Activated CD4-positive, alpha-beta T cell treated with anti-CD3 and anti-CD28 coated beads, Interleukin-2, amount 10 ng/mL, durations not matched to agents 7 days and 5 days (primary cell): ENCODE data around the gene ATP6V0A1. TPM values are rescaled to one million over a fixed set of nuclear protein-coding genes. Genes with fewer than 3 reads are reported as not detected.

Source experiments
- CTCF ChIA-PET: fragments of 350-600 bp; sonication (Branson Sonifier 250); formaldehyde crosslinking; loops from one replicate; lab custom pipeline; 2021; ENCODE audit warnings: antibody characterized with exemption; lab: Charles Lee
- POLR2A ChIA-PET: fragments of 350-600 bp; sonication (Branson Sonifier 250); formaldehyde crosslinking; loops from one replicate; lab custom pipeline; 2021; ENCODE audit warnings: antibody characterized with exemption; lab: Charles Lee
- DNase-seq: peaks from one replicate; pipeline ENCODE4 v3.0.0-alpha.2; 2020
- H3K27ac Mint-ChIP-seq: one replicate; pipeline ENCODE4 v1.8.0; 2021; ENCODE audit warnings: mild to moderate bottlenecking, moderate library complexity, mixed read lengths
- H3K27me3 Mint-ChIP-seq: one replicate; pipeline ENCODE4 v1.8.0; 2021; ENCODE audit warnings: mixed read lengths
- H3K36me3 Mint-ChIP-seq: one replicate; pipeline ENCODE4 v1.8.0; 2021; ENCODE audit warnings: low read depth, mixed read lengths
- H3K4me1 Mint-ChIP-seq: one replicate; pipeline ENCODE4 v1.8.0; 2021; ENCODE audit warnings: mixed read lengths
- H3K4me3 Mint-ChIP-seq: one replicate; pipeline ENCODE4 v1.8.0; 2021; ENCODE audit warnings: mild to moderate bottlenecking, moderate library complexity, mixed read lengths
- H3K9me3 Mint-ChIP-seq: one replicate; pipeline ENCODE4 v1.8.0; 2021; ENCODE audit warnings: mixed read lengths
- total RNA-seq, 2 experiments: library from RNA; stranded (reverse); gene quantifications; one replicate each; pipeline ENCODE4 v1.2.3, GENCODE V29; 2021

The ATP6V0A1 gene
- total RNA-seq, 2 experiments from 2014 or later, result 4.9 to 8.9 TPM

- DNase-seq, result no peak
- H3K4me1 Mint-ChIP-seq, result peaks cover 11% of the 10 kb centered on the region
- H3K9me3 Mint-ChIP-seq, result no peaks in the 10 kb centered on the region
- H3K36me3 Mint-ChIP-seq, result peaks cover 2% of the 10 kb centered on the region
- ChIA-PET CTCF (no interaction called here), POLR2A (no interaction called here)
- no peak overlapping the region for H3K4me3 Mint-ChIP-seq
- H3K27me3 Mint-ChIP-seq, result no peaks in the 10 kb centered on the region
- no peak overlapping the region for H3K27ac Mint-ChIP-seq
Measured at GRCh38 chr17:42498828-42499227, 40.1 kb downstream of the ATP6V0A1 start.

- no peaks in the 10 kb centered on the region for H3K27me3 Mint-ChIP-seq
- H3K27ac Mint-ChIP-seq, result no peak overlapping the region
- no peaks in the 10 kb centered on the region for H3K36me3 Mint-ChIP-seq
- ChIA-PET POLR2A (no interaction called here), CTCF (no interaction called here)
- H3K4me3 Mint-ChIP-seq, result no peak overlapping the region
- no peak for DNase-seq
- H3K4me1 Mint-ChIP-seq, result peaks cover 1% of the 10 kb centered on the region
- no peaks in the 10 kb centered on the region for H3K9me3 Mint-ChIP-seq
Measured at GRCh38 chr17:42502091-42502490, 43.4 kb downstream of the ATP6V0A1 start.

DNA sequence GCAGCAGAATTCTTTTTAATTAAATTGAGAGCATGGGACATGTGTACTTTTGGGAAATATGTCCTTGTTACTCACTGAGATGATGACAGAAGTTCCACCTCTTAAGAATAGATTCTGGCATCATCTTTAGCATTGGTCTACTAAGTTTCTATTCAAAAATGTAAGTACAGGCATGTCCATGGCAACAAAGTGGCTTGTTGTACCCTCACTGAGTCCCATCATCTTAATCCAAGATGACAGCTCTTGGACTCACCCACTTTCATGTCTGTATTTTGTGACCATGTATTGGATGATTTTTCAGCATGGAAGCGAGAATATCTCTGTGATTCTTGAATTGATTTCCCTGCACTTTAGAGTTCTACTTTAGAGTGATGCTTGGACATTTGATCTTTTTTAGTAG is 44.2 kb downstream of the ATP6V0A1 start:
- Mint-ChIP-seq H3K36me3 (peaks cover 2% of the 10 kb centered on the region), H3K4me1 (peaks cover 1% of the 10 kb centered on the region), H3K9me3 (no peaks in the 10 kb centered on the region), H3K27ac (no peak overlapping the region), H3K4me3 (no peak overlapping the region), H3K27me3 (no peaks in the 10 kb centered on the region)
- DNase-seq, result no peak
- ChIA-PET CTCF (no interaction called here), POLR2A (no interaction called here)

DNA sequence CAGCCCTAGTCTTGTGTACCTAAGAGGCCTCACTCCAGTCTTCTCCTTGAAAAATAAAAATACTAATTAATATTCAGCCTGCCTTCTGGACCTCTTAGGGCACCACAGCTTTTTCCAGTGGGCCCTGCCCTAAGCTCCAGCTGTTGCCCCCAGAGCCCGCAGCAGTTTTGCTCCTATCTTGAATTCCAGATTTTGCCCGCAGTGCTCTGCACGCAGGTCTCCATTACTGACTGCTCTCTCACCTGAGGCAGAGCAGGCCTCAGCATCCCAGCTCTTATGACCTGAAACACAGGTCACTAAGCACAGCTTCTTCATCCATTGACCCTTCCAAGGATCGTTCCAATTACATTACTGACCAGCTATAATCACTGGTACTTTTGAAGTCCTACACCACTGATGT is 49.0 kb downstream of the ATP6V0A1 start:
- Mint-ChIP-seq H3K4me3 (no peak overlapping the region), H3K9me3 (no peaks in the 10 kb centered on the region), H3K4me1 (peaks cover 11% of the 10 kb centered on the region), H3K27me3 (no peaks in the 10 kb centered on the region), H3K27ac (no peak overlapping the region), H3K36me3 (peaks cover 2% of the 10 kb centered on the region)
- ChIA-PET CTCF (interaction anchor here (1.2 to 1.4 kb wide), 2 partner anchors 13 to 22 kb away, joined by 5 to 6 read pairs; no protein-coding TSS in a partner anchor), POLR2A (no interaction called here)
- DNase-seq, result no peak

DNA sequence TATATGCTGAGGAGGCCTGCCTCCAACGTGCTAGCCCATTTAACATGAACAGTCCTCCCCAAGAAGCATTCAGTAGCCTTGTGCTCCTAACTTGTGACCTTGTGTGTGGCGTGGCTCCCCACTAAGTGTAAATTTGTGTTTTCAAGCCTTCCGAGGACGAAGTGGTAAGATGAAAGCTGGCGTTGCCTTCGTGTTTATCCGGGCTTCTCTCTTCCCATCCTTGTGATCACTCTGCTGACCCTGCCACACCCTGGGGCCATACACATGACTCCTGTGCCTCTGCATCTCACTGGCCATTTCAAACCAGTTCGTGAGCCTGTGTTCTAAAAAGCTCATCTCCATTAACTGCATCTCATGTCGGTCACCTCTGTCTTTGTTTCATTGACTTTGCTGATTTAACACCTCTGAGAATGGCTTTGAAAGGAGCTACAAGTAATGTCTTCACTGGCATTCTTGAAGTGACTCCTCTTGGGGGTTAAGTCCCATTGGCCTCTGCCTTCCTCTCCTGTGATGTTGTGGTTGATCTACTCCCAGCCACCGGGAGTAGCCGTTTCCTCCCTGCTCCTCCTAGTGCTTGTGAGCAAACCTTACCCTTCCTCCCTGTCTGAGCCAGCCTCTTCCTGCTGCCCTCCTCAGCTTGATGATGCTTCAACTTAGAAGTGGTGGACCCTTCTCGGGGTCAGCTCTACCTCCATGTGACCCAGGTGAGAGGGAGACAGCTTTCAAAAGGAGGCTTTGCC is 49.9 kb downstream of the ATP6V0A1 start:
- Mint-ChIP-seq H3K4me1 (peaks cover 9% of the 10 kb centered on the region), H3K9me3 (no peaks in the 10 kb centered on the region), H3K4me3 (no peak overlapping the region), H3K27me3 (no peaks in the 10 kb centered on the region), H3K27ac (no peak overlapping the region), H3K36me3 (peaks cover 2% of the 10 kb centered on the region)
- CTCF ChIA-PET, result interaction anchor here (1.0 to 1.4 kb wide), 3 partner anchors 9 to 12 kb away, joined by 4 to 5 read pairs (median 5); no protein-coding TSS in a partner anchor
- POLR2A ChIA-PET, result no interaction called here
- no peak for DNase-seq

GRCh38 chr17:42509409-42509808 is 50.7 kb downstream of the ATP6V0A1 start:
- ChIA-PET CTCF (interaction anchor here (1.0 to 1.4 kb wide), 2 partner anchors 9 kb away, joined by 4 to 5 read pairs; no protein-coding TSS in a partner anchor), POLR2A (no interaction called here)
- Mint-ChIP-seq H3K4me1 (peaks cover 9% of the 10 kb centered on the region), H3K27ac (no peak overlapping the region), H3K4me3 (no peak overlapping the region), H3K27me3 (no peaks in the 10 kb centered on the region), H3K9me3 (no peaks in the 10 kb centered on the region), H3K36me3 (peaks cover 2% of the 10 kb centered on the region)
- no peak for DNase-seq

DNA sequence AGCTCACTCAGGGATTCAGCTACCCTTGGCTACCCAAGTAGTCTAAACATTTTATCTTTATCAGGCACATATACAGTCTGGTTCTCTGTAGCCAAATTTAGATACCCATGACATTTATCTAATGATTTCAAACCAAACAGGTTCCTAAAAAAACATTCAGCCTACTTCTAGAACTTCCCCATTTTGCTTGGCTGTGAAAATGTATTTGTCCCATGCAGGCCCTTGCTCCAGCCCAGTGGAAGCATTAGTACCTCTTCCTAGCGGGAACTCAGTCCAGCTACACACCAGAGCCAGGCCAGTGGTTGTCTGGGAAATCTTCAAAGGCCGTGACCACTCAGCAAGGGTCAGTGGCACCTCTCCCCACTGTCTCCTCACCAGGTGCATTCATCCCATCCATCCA is 51.2 kb downstream of the ATP6V0A1 start:
- H3K27ac Mint-ChIP-seq, result no peak overlapping the region

GRCh38 chr17:42512246-42512645 is 53.6 kb downstream of the ATP6V0A1 start:
- no peak overlapping the region for H3K27ac Mint-ChIP-seq
- H3K4me3 Mint-ChIP-seq, result no peak overlapping the region
- peaks cover 10% of the 10 kb centered on the region for H3K4me1 Mint-ChIP-seq
- ChIA-PET CTCF (interaction anchor here (1.0 to 1.4 kb wide), 2 partner anchors 53 to 190 kb away, joined by 3 to 5 read pairs; no protein-coding TSS in a partner anchor), POLR2A (no interaction called here)
- peaks cover 2% of the 10 kb centered on the region for H3K36me3 Mint-ChIP-seq
- DNase-seq, result no peak
- H3K27me3 Mint-ChIP-seq, result no peaks in the 10 kb centered on the region
- no peaks in the 10 kb centered on the region for H3K9me3 Mint-ChIP-seq

More for the DNA sequence above, 51.2 kb downstream of the ATP6V0A1 start:
- no peak for DNase-seq
- CTCF ChIA-PET, result interaction anchor here (1.0 to 1.7 kb wide), 3 partner anchors 8 to 104 kb away, joined by 4 to 5 read pairs (median 4); no protein-coding TSS in a partner anchor
- Mint-ChIP-seq H3K36me3 (peaks cover 2% of the 10 kb centered on the region), H3K27me3 (no peaks in the 10 kb centered on the region), H3K4me1 (peaks cover 9% of the 10 kb centered on the region), H3K4me3 (no peak overlapping the region), H3K9me3 (no peaks in the 10 kb centered on the region)
- POLR2A ChIA-PET, result no interaction called here

- Mint-ChIP-seq H3K9me3 (no peaks in the 10 kb centered on the region), H3K4me3 (no peak overlapping the region), H3K4me1 (peaks cover 15% of the 10 kb centered on the region), H3K27ac (no peak overlapping the region), H3K36me3 (peaks cover 1% of the 10 kb centered on the region), H3K27me3 (no peaks in the 10 kb centered on the region)
- no peak for DNase-seq
- ChIA-PET POLR2A (no interaction called here), CTCF (no interaction called here)
Measured at GRCh38 chr17:42512733-42513251, 54.1 kb downstream of the ATP6V0A1 start.

DNA sequence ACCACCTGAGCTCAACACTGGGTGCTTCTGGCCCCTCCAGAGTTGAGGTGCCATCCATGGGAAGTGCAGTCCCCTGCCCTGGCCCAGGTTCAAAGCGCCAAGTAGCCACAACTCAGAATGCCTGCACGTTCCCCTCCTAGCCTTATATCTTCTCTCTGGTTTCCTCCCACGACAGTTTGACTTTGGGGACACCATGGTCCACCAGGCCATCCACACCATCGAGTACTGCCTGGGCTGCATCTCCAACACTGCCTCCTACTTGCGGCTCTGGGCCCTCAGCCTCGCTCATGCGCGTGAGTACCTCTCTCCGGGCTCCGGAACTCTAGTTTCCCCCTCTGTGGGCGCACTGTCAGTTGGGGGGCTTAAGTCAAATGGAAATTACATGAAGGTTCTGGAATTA is 55.0 kb downstream of the ATP6V0A1 start:
- no peak overlapping the region for H3K4me3 Mint-ChIP-seq
- H3K4me1 Mint-ChIP-seq, result peaks cover 12% of the 10 kb centered on the region
- no peak overlapping the region for H3K27ac Mint-ChIP-seq
- CTCF ChIA-PET, result interaction anchor here (1.2 kb wide), 1 partner anchor 65 kb away, joined by 4 read pairs; no protein-coding TSS in a partner anchor
- POLR2A ChIA-PET, result no interaction called here
- DNase-seq, result no peak
- H3K9me3 Mint-ChIP-seq, result no peaks in the 10 kb centered on the region
- no peaks in the 10 kb centered on the region for H3K36me3 Mint-ChIP-seq
- no peaks in the 10 kb centered on the region for H3K27me3 Mint-ChIP-seq

DNA sequence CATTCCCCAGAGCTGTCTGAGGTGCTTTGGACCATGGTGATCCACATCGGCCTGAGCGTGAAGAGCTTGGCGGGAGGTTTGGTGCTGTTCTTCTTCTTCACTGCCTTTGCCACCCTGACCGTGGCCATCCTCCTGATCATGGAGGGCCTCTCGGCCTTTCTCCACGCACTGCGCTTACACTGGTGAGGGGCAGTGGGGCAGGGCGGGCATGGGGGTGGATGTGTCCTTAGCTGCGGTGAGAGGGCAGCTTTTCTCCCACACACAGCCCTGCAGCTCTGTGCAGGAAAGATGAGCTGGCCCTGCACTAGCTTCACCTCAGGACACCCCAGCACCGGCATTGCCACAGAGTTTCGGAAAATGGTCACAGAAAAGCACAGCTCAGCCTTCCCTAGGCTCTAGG is 55.6 kb downstream of the ATP6V0A1 start:
- Mint-ChIP-seq H3K27me3 (no peaks in the 10 kb centered on the region), H3K4me3 (no peak overlapping the region), H3K9me3 (no peaks in the 10 kb centered on the region), H3K4me1 (peaks cover 6% of the 10 kb centered on the region), H3K27ac (no peak overlapping the region), H3K36me3 (no peaks in the 10 kb centered on the region)
- no peak for DNase-seq
- ChIA-PET POLR2A (interaction anchor here (0.6 kb wide), 2 partner anchors 166 to 362 kb away, joined by 3 to 10 read pairs; no protein-coding TSS in a partner anchor), CTCF (interaction anchor here (0.6 to 1.2 kb wide), 3 partner anchors 64 to 202 kb away, joined by 3 to 4 read pairs (median 3); no protein-coding TSS in a partner anchor)

DNA sequence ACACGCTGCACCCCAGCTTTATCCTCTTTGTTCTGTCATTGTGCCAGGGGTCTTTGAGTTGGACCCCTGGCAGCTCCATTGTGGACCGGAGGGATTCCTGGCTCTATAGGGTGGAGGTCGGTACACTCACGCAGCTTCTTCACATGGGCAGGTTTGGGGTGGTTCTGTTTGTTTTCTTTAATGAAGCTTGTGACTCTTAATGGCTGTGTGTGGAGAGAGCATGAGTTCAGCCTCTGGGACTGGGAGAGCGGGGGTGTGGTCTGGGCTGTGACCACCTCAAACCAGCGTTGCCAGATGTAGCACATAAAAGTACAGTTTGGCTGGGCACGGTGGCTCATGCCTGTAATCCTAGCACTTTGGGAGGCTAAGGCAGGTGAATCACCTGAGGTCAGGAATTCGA is 56.2 kb downstream of the ATP6V0A1 start:
- Mint-ChIP-seq H3K4me3 (no peak overlapping the region), H3K36me3 (no peaks in the 10 kb centered on the region), H3K9me3 (no peaks in the 10 kb centered on the region), H3K27ac (no peak overlapping the region), H3K27me3 (no peaks in the 10 kb centered on the region), H3K4me1 (peaks cover 6% of the 10 kb centered on the region)
- POLR2A ChIA-PET, result interaction anchor here (0.6 kb wide), 2 partner anchors 167 to 361 kb away, joined by 3 to 10 read pairs; no protein-coding TSS in a partner anchor
- CTCF ChIA-PET, result interaction anchor here (0.6 to 1.2 kb wide), 5 partner anchors 110 to 583 kb away, joined by 3 to 5 read pairs (median 4); no protein-coding TSS in a partner anchor
- DNase-seq, result no peak

DNA sequence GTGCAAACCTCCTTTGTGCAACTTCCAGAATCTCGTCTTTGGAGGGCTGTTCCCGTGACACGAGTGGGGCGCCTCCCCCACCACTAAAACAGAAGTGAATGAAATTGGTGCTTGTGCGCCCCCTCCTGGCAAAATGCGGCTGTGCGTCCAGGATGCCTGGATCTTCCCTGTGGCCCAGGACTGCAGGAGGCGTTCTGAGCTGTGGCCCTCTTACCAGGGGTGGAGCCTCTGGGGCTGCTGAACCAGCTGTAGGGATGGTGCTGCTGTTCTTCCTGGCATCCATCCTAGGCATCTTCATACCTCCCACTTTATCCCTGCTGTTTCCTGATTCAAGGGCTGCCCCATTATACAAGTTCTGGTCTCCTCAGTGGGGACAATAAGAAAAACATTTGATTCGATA is 58.8 kb downstream of the ATP6V0A1 start:
- POLR2A ChIA-PET, result interaction anchor here (0.7 kb wide), 1 partner anchor 95 kb away, joined by 3 read pairs; no protein-coding TSS in a partner anchor
- peaks cover 4% of the 10 kb centered on the region for H3K27me3 Mint-ChIP-seq

More for the DNA sequence above, 58.8 kb downstream of the ATP6V0A1 start:
- H3K27ac Mint-ChIP-seq, result no peak overlapping the region
- peak; percentile 84 for DNase-seq
- no peaks in the 10 kb centered on the region for H3K9me3 Mint-ChIP-seq
- CTCF ChIA-PET, result interaction anchor here (0.5 to 1.2 kb wide), 12 partner anchors 8 to 489 kb away, joined by 3 to 6 read pairs (median 3); partner anchors contain the start of gene CAVIN1
- no peak overlapping the region for H3K4me3 Mint-ChIP-seq
- H3K36me3 Mint-ChIP-seq, result no peaks in the 10 kb centered on the region
- H3K4me1 Mint-ChIP-seq, result peaks cover 6% of the 10 kb centered on the region
